ENCODE results near the gene BRAT1.

- TF ChIP-seq EZH2 (optimal IDR thresholded peaks at IDR 0.05; ENCODE audit: low read depth, low read length): no peak
- TF ChIP-seq, protein P1, sequence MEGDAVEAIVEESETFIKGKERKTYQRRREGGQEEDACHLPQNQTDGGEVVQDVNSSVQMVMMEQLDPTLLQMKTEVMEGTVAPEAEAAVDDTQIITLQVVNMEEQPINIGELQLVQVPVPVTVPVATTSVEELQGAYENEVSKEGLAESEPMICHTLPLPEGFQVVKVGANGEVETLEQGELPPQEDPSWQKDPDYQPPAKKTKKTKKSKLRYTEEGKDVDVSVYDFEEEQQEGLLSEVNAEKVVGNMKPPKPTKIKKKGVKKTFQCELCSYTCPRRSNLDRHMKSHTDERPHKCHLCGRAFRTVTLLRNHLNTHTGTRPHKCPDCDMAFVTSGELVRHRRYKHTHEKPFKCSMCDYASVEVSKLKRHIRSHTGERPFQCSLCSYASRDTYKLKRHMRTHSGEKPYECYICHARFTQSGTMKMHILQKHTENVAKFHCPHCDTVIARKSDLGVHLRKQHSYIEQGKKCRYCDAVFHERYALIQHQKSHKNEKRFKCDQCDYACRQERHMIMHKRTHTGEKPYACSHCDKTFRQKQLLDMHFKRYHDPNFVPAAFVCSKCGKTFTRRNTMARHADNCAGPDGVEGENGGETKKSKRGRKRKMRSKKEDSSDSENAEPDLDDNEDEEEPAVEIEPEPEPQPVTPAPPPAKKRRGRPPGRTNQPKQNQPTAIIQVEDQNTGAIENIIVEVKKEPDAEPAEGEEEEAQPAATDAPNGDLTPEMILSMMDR (IDR thresholded peaks at IDR 0.05; ENCODE audit: low read length): no peak
These were observed 58.9 kb downstream of the BRAT1 start for GRCh38 chr7:2496375-2496774.
